B cell (primary cell): ENCODE results near the gene DIPK1B. TPM values are rescaled to one million over a fixed set of nuclear protein-coding genes. Genes with fewer than 3 reads are reported as not detected.

Experiments
- ATAC-seq: fragments of 200-7000 bp; cut with Tn5 transposase; one replicate; pipeline ENCODE4 v1.10.0; 2021; ENCODE audit warnings: low read depth, mild to moderate bottlenecking, moderate number of reproducible peaks, moderate library complexity
- CTCF ChIA-PET: fragments of 350-600 bp; sonication (Branson Sonifier 250); formaldehyde crosslinking; loops from one replicate; lab custom pipeline; 2021; ENCODE audit warnings: antibody characterized with exemption, inconsistent platforms; lab: Charles Lee
- POLR2A ChIA-PET: fragments of 350-600 bp; sonication (Branson Sonifier 250); formaldehyde crosslinking; loops from one replicate; lab custom pipeline; 2021; ENCODE audit warnings: antibody characterized with exemption; lab: Charles Lee
- DNase-seq: peaks from one replicate; pipeline ENCODE4 v3.0.0; 2013
- H2AFZ ChIP-seq: 2 replicates; pipeline ENCODE4 v1.6.1; 2012; ENCODE audit warnings: mild to moderate bottlenecking, low read depth, low read length; ENCODE audit not compliant: insufficient read depth, poor library complexity, severe bottlenecking
- H3K27ac ChIP-seq, 2 donors: 1 replicate in 1 of 2; 2 replicates in 1 of 2; pipeline ENCODE4 v1.5.1; 2012 to 2013; ENCODE audit warnings: low read length in 2 of 2, mild to moderate bottlenecking in 2 of 2, moderate library complexity in 1 of 2
- H3K27me3 ChIP-seq, 4 experiments: fragments of 200-600 bp in 1 of 4; sonication (generic) in 1 of 4; replicated peaks in 1 of 4; 1 replicate in 2 of 4; 2 replicates in 2 of 4; pipeline versions ENCODE4 v1.6.1 to v1.7.0; 2013 to 2016; ENCODE audit warnings: low read length in 3 of 4, mild to moderate bottlenecking in 2 of 4, mixed read lengths in 1 of 4, moderate library complexity in 1 of 4; ENCODE audit not compliant: insufficient read depth in 4 of 4, control insufficient read depth in 3 of 4; ENCODE audit errors: control extremely low read depth in 1 of 4
- H3K36me3 ChIP-seq, 2 experiments: replicated peaks in 1 of 2; 1 replicate in 1 of 2; 2 replicates in 1 of 2; pipeline versions ENCODE4 v1.6.1 to v1.7.1; 2013; ENCODE audit warnings: low read length in 1 of 2; ENCODE audit not compliant: insufficient read depth in 2 of 2, control insufficient read depth in 1 of 2; ENCODE audit errors: control extremely low read depth in 1 of 2, extremely low read depth in 1 of 2
- H3K4me1 ChIP-seq, 2 donors: fragments of 200-600 bp in 1 of 2; sonication (generic) in 1 of 2; 1 replicate in 1 of 2; 2 replicates in 1 of 2; pipeline versions ENCODE4 v1.5.1 to v1.6.1; 2013 to 2017; ENCODE audit warnings: low read length in 2 of 2; ENCODE audit not compliant: control insufficient read depth in 2 of 2, insufficient read depth in 2 of 2
- H3K4me2 ChIP-seq: replicated peaks from 2 replicates; pipeline ENCODE3; 2012; ENCODE audit warnings: mild to moderate bottlenecking, low read depth, low read length; ENCODE audit not compliant: poor library complexity, severe bottlenecking
- H3K4me3 ChIP-seq, 5 experiments: fragments of 200-600 bp in 1 of 5; sonication (generic) in 1 of 5; 1 replicate in 3 of 5; 2 replicates in 2 of 5; pipeline versions ENCODE4 v1.5.1 to v1.7.0; 2011 to 2016; ENCODE audit warnings: low read length in 4 of 5, mild to moderate bottlenecking in 4 of 5, low read depth in 2 of 5, control low read depth in 1 of 5, moderate library complexity in 1 of 5; ENCODE audit not compliant: insufficient read depth in 1 of 5; ENCODE audit errors: control extremely low read depth in 1 of 5, extremely low read depth in 1 of 5
- H3K79me2 ChIP-seq: fragments of 200-600 bp; sonication (generic); one replicate; pipeline ENCODE4 v1.6.0; 2016; ENCODE audit warnings: low read length; ENCODE audit not compliant: control insufficient read depth, insufficient read depth
- H3K9ac ChIP-seq: fragments of 200-600 bp; sonication (generic); 2 replicates; pipeline ENCODE4 v1.6.1; 2017; ENCODE audit warnings: mild to moderate bottlenecking, low read length, moderate library complexity
- H3K9me3 ChIP-seq, 3 donors: one replicate each; pipeline versions ENCODE4 v1.6.1 to v1.7.1; 2013; ENCODE audit warnings: low read length in 2 of 3; ENCODE audit not compliant: control insufficient read depth in 2 of 3, insufficient read depth in 1 of 3; ENCODE audit errors: control extremely low read depth in 1 of 3
- H4K20me1 ChIP-seq: 2 replicates; pipeline ENCODE4 v1.6.0; 2012; ENCODE audit warnings: mild to moderate bottlenecking, low read length; ENCODE audit not compliant: insufficient read depth, control insufficient read depth, poor library complexity, severe bottlenecking
- H3K27ac Mint-ChIP-seq: one replicate; pipeline ENCODE4 v1.8.0; 2021; ENCODE audit warnings: mixed read lengths
- H3K27me3 Mint-ChIP-seq: one replicate; pipeline ENCODE4 v1.8.0; 2021; ENCODE audit warnings: mixed read lengths
- H3K4me1 Mint-ChIP-seq: one replicate; pipeline ENCODE4 v1.8.0; 2021; ENCODE audit warnings: mixed read lengths
- H3K4me3 Mint-ChIP-seq: one replicate; pipeline ENCODE4 v1.8.0; 2021; ENCODE audit warnings: mixed read lengths
- H3K9me3 Mint-ChIP-seq: one replicate; pipeline ENCODE4 v1.8.0; 2022; ENCODE audit warnings: mixed read lengths; ENCODE audit not compliant: insufficient read depth
- EZH2 ChIP-seq: IDR thresholded peaks from 2 replicates; pipeline ENCODE4 v1.6.1; 2012; ENCODE audit warnings: borderline replicate concordance, low read depth, mild to moderate bottlenecking, moderate library complexity, low read length; ENCODE audit not compliant: insufficient read depth, poor library complexity, severe bottlenecking
- WGBS: methylation state at CpG from one replicate; pipeline ENCODE4 v1.1.5; 2013; ENCODE audit warnings: missing lambda C conversion rate; ENCODE audit not compliant: insufficient coverage; 5-methylcytosine and 5-hydroxymethylcytosine counted together
- intact Hi-C: fragments of 100-400 bp; cut with micrococcal nuclease; formaldehyde crosslinking; loops from one replicate; pipeline ENCODE4 v1.10.0; 2022
- polyA plus RNA-seq: library from polyadenylated mRNA; depleted of rRNA; stranded (reverse); fragments of >200 nt; gene quantifications from 2 replicates; pipeline ENCODE4 v1.2.3, GENCODE V29; 2012
- total RNA-seq, 2 donors: library from RNA; stranded (reverse); fragments of 120-200 nt in 1 of 2; gene quantifications; 1 replicate in 1 of 2; 2 replicates in 1 of 2; pipeline versions ENCODE4 v1.2.3 to v1.2.4, GENCODE V29; 2013 to 2022
- TF ChIP-seq, protein P1 (sequence below): fragments of 200-600 bp; IDR thresholded peaks from one replicate; pipeline ENCODE4 v1.8.0; 2022; ENCODE audit warnings: antibody characterized with exemption, mild to moderate bottlenecking

The DIPK1B gene
- total and polyA plus RNA-seq, 2 donors (not counting 1 experiment from before 2014, with no cell fraction given): 9.6 TPM

DNA sequence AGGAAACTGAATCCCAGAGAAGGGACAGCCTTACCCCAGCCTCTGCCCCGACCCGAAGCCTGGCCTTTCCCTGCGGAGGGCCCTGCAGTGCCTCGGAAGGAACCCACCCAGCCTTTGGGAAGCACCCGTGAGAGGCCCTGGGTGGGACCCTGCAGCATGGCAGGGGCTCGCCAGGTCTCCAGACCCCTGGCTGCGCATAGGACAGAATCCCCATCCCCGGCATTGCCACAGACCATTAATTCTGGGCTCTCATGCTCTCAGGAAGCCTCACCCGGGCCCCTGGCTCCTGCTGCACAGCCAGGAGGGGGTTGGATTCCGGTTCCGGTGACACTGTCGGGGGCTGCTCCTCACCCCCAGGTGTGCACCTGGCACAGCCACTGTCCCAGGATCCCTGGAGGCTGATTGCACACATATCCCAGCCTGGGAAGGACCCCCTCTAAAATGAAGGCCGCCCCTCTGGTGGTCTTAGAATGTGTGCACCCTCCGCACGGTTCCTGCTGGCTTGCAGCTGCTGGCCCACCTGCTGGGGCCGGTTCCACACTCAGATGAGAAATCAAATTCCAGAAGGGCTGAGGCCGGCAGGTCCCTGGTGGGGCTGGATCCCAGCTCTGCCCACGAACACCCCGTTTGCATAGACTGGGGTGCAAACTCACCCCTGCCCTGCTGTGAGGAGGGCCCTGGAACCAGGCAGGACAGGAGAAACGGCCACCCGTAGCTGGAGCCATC is 45.0 kb upstream of the DIPK1B start:
- H3K9me3 Mint-ChIP-seq: no peaks in the 10 kb centered on the region
- Histone ChIP-seq H3K4me1 (peaks cover 10 to 16% of the 10 kb centered on the region in 2 donors), H3K79me2 (no peaks in the 10 kb centered on the region), H3K4me2 (no peak overlapping the region), H3K4me3 (no peak overlapping the region), H3K9ac (no peak overlapping the region), H3K9me3 (peaks cover 0 to 11% (median 0%) of the 10 kb centered on the region in 3 donors), H3K27me3 (peaks cover 0 to 50% (median 24%) of the 10 kb centered on the region in 4 experiments), H2AFZ (no peak overlapping the region), H3K36me3 (no peaks in the 10 kb centered on the region), H4K20me1 (peaks cover 6% of the 10 kb centered on the region), H3K27ac (no peak overlapping the region)
- DNase-seq (no peak), ATAC-seq (no peak)
- H3K27me3 Mint-ChIP-seq: peaks cover 15% of the 10 kb centered on the region
- peaks cover 12% of the 10 kb centered on the region for H3K4me1 Mint-ChIP-seq
- ChIA-PET CTCF (no interaction called here), POLR2A (interaction anchor here (0.5 kb wide), 1 partner anchor 33 kb away, joined by 3 read pairs; no protein-coding TSS in a partner anchor)
- H3K4me3 Mint-ChIP-seq: no peak overlapping the region
- intact Hi-C loops: loop anchor here (10.0 kb wide), 1 partner anchor 47 kb away; the partner anchor contains the start of gene DIPK1B
- WGBS: 84% methylated on average over 21 of the region's 21 CpGs
- TF ChIP-seq, protein P1, sequence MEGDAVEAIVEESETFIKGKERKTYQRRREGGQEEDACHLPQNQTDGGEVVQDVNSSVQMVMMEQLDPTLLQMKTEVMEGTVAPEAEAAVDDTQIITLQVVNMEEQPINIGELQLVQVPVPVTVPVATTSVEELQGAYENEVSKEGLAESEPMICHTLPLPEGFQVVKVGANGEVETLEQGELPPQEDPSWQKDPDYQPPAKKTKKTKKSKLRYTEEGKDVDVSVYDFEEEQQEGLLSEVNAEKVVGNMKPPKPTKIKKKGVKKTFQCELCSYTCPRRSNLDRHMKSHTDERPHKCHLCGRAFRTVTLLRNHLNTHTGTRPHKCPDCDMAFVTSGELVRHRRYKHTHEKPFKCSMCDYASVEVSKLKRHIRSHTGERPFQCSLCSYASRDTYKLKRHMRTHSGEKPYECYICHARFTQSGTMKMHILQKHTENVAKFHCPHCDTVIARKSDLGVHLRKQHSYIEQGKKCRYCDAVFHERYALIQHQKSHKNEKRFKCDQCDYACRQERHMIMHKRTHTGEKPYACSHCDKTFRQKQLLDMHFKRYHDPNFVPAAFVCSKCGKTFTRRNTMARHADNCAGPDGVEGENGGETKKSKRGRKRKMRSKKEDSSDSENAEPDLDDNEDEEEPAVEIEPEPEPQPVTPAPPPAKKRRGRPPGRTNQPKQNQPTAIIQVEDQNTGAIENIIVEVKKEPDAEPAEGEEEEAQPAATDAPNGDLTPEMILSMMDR: no peak
- TF ChIP-seq EZH2: no peak
- H3K27ac Mint-ChIP-seq: no peak overlapping the region
